Thymus (tissue), 11 donors: ENCODE data around the gene DEUP1. TPM values are rescaled to one million over a fixed set of nuclear protein-coding genes. Genes with fewer than 3 reads are reported as not detected.

ENCODE experiments used
- DNase-seq, 9 donors: peaks; one replicate each; pipeline ENCODE4 v3.0.0-alpha.2; 2013; ENCODE audit warnings: low spot score in 9 of 9, low read depth in 6 of 9, missing footprints in 1 of 9
- H3K27ac ChIP-seq, 2 donors: one replicate each; pipeline ENCODE4 v1.5.1; 2013; ENCODE audit warnings: control low read depth in 1 of 2, low read depth in 1 of 2, low read length in 1 of 2, mild to moderate bottlenecking in 1 of 2, moderate library complexity in 1 of 2
- H3K27me3 ChIP-seq, 2 donors: one replicate each; pipeline ENCODE4 v1.5.1; 2013; ENCODE audit warnings: low read length in 1 of 2; ENCODE audit not compliant: control insufficient read depth in 2 of 2, insufficient read depth in 1 of 2
- H3K36me3 ChIP-seq, 2 donors: one replicate each; pipeline ENCODE4 v1.5.1; 2013; ENCODE audit warnings: low read length in 1 of 2, mild to moderate bottlenecking in 1 of 2, moderate library complexity in 1 of 2; ENCODE audit not compliant: control insufficient read depth in 2 of 2, insufficient read depth in 2 of 2
- H3K4me1 ChIP-seq, 2 donors: one replicate each; pipeline ENCODE4 v1.5.1; 2013; ENCODE audit warnings: low read length in 2 of 2; ENCODE audit not compliant: control insufficient read depth in 2 of 2, insufficient read depth in 2 of 2
- H3K4me3 ChIP-seq, 2 donors: one replicate each; pipeline ENCODE4 v1.5.1; 2013; ENCODE audit warnings: low read length in 2 of 2, control low read depth in 1 of 2, mild to moderate bottlenecking in 1 of 2
- H3K9me3 ChIP-seq, 2 donors: one replicate each; pipeline ENCODE4 v1.5.1; 2013; ENCODE audit warnings: low read length in 1 of 2, mild to moderate bottlenecking in 1 of 2; ENCODE audit not compliant: control insufficient read depth in 2 of 2, insufficient read depth in 1 of 2
- WGBS: extraction: QIAGEN DNeasy Blood & Tissue Kit; methylation state at CpG from one replicate; pipeline ENCODE4 v1.1.7; 2013; 5-methylcytosine and 5-hydroxymethylcytosine counted together
- polyA plus RNA-seq: library from polyadenylated mRNA; stranded (reverse); fragments of 200-250 nt; gene quantifications from one replicate; pipeline ENCODE4 v1.2.3, GENCODE V29; 2013
- total RNA-seq: library from RNA; stranded (reverse); fragments of 120-200 nt; gene quantifications from one replicate; pipeline ENCODE4 v1.2.4, GENCODE V29; 2013
- donor health status: healthy.

Gene DEUP1
- total and polyA plus RNA-seq, 2 donors: 0.23 to 0.33 TPM

GRCh38 chr11:93478841-93479240 lies 148.3 kb downstream of the DEUP1 start:
- Histone ChIP-seq H3K36me3 (no peaks in the 10 kb centered on the region), H3K9me3 (no peaks in the 10 kb centered on the region), H3K4me3 (no peak overlapping the region), H3K27me3 (no peaks in the 10 kb centered on the region), H3K4me1 (no peaks in the 10 kb centered on the region), H3K27ac (no peak overlapping the region)
- DNase-seq: no peak
- WGBS: 99% methylated on average over 19 of the region's 19 CpGs

DNA sequence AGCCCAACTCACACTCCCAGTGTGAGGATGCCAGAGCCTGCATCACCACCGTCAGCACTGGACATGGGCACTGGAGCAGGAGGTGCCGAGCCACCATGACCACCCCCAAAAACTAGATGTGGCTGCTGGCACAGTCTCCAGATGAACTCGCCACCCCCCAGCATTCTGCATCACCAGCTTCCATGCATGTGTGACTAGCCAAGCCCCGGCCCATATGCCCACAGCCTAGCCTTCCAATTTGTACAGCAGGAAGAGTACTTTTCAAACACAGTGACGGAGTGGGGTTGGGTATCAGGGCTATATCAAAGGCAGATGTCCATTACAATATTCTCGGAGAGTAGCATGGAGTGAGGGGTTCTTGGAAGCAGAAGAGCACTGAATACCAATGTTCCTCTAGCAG lies 149.7 kb downstream of the DEUP1 start:
- Histone ChIP-seq H3K36me3 (no peaks in the 10 kb centered on the region), H3K4me1 (no peaks in the 10 kb centered on the region), H3K27ac (no peak overlapping the region), H3K27me3 (no peaks in the 10 kb centered on the region), H3K4me3 (no peak overlapping the region), H3K9me3 (no peaks in the 10 kb centered on the region)
- no peak for DNase-seq
- WGBS: 97% methylated on average over 6 of the region's 6 CpGs

- H3K27ac ChIP-seq: no peak overlapping the region
- 98% methylated on average over 1 of the region's 1 CpG for WGBS
These were observed 150.2 kb downstream of the DEUP1 start for GRCh38 chr11:93480756-93481155.

GRCh38 chr11:93481279-93481678 lies 150.7 kb downstream of the DEUP1 start:
- H3K4me3 ChIP-seq: no peak overlapping the region
- DNase-seq: no peak
- H3K9me3 ChIP-seq: no peaks in the 10 kb centered on the region
- no peaks in the 10 kb centered on the region for H3K36me3 ChIP-seq
- no peak overlapping the region for H3K27ac ChIP-seq
- H3K27me3 ChIP-seq: no peaks in the 10 kb centered on the region
- 97% methylated on average over 16 of the region's 16 CpGs for WGBS
- H3K4me1 ChIP-seq: no peaks in the 10 kb centered on the region

More at GRCh38 chr11:93480756-93481155, 150.2 kb downstream of the DEUP1 start:
- H3K9me3 ChIP-seq: no peaks in the 10 kb centered on the region
- no peaks in the 10 kb centered on the region for H3K27me3 ChIP-seq
- no peaks in the 10 kb centered on the region for H3K36me3 ChIP-seq
- H3K4me1 ChIP-seq: no peaks in the 10 kb centered on the region
- no peak overlapping the region for H3K4me3 ChIP-seq
- DNase-seq: no peak

DNA sequence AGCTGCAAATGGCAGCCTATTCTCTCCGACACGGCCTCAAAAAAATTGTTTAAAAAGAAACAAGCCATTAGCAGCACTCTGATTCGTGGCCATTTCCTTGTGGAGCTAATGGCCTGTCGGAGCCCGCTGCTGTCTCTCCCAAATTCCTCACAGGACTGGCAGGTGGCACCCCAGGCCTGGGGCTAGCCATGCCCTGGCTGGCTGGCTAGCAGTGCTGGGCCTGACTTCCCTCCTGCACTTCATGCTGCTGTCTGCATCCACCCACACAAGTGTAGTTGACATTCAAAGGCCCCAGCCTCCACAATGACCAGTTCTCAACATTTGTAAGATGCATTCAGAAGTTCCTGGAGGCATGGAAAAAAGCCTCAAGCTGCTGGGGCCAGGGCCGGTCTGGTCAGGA lies 151.2 kb downstream of the DEUP1 start:
- no peaks in the 10 kb centered on the region for H3K27me3 ChIP-seq
- no peak overlapping the region for H3K27ac ChIP-seq
- no peak for DNase-seq
- H3K36me3 ChIP-seq: peaks cover 0 to 3% of the 10 kb centered on the region in 2 donors
- H3K9me3 ChIP-seq: no peaks in the 10 kb centered on the region
- no peak overlapping the region for H3K4me3 ChIP-seq
- 95% methylated on average over 6 of the region's 6 CpGs for WGBS
- H3K4me1 ChIP-seq: no peaks in the 10 kb centered on the region

- DNase-seq: no peak
- Histone ChIP-seq H3K4me1 (no peaks in the 10 kb centered on the region), H3K36me3 (peaks cover 0 to 4% of the 10 kb centered on the region in 2 donors), H3K9me3 (no peaks in the 10 kb centered on the region), H3K4me3 (no peak overlapping the region), H3K27ac (no peak overlapping the region), H3K27me3 (no peaks in the 10 kb centered on the region)
- 90% methylated on average over 10 of the region's 10 CpGs for WGBS
These were observed 152.0 kb downstream of the DEUP1 start for GRCh38 chr11:93482556-93482955.

GRCh38 chr11:93484716-93485115 lies 154.2 kb downstream of the DEUP1 start:
- Histone ChIP-seq H3K4me1 (no peaks in the 10 kb centered on the region), H3K36me3 (peaks cover 0 to 4% of the 10 kb centered on the region in 2 donors), H3K4me3 (no peak overlapping the region), H3K9me3 (no peaks in the 10 kb centered on the region), H3K27ac (no peak overlapping the region), H3K27me3 (no peaks in the 10 kb centered on the region)
- WGBS: 91% methylated on average over 3 of the region's 3 CpGs
- DNase-seq: no peak

DNA sequence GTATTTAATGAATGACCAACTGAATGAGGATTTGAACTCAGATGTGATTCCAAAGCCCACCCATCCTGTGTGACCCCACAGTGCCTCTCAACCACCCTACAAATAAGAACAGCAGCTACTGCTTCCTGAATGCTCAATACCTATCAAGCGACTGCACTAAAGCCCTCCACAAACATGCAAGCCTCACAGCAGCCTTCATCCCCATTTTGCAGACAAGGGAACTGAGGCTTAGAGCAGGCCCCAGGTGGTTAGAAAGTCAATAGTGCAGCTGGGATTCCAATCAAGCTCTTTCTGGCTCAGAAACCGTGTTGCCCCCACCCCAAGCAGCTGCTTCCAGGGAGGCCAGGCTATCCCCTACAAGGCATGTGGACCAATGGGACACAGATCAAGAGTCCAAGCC lies 155.4 kb downstream of the DEUP1 start:
- Histone ChIP-seq H3K9me3 (no peaks in the 10 kb centered on the region), H3K27ac (no peak overlapping the region), H3K4me1 (no peaks in the 10 kb centered on the region), H3K27me3 (no peaks in the 10 kb centered on the region), H3K36me3 (peaks cover 0 to 4% of the 10 kb centered on the region in 2 donors), H3K4me3 (no peak overlapping the region)
- WGBS: 96% methylated on average over 2 of the region's 2 CpGs
- no peak for DNase-seq

- Histone ChIP-seq H3K4me3 (no peak overlapping the region), H3K27me3 (no peaks in the 10 kb centered on the region), H3K36me3 (peaks cover 0 to 4% of the 10 kb centered on the region in 2 donors), H3K9me3 (no peaks in the 10 kb centered on the region), H3K27ac (no peak overlapping the region), H3K4me1 (no peaks in the 10 kb centered on the region)
- no peak for DNase-seq
- WGBS: 92% methylated on average over 7 of the region's 7 CpGs
These were observed 156.5 kb downstream of the DEUP1 start for GRCh38 chr11:93487032-93487483.
